Liver (tissue), 9 donors: ENCODE results near the gene KNDC1. TPM values are rescaled to one million over a fixed set of nuclear protein-coding genes. Genes with fewer than 3 reads are reported as not detected.

Source experiments
- DNase-seq: peaks from one replicate; pipeline ENCODE4 v3.0.0-alpha.2; 2017; ENCODE audit warnings: low spot score
- H3K27ac ChIP-seq, 2 donors: one replicate each; pipeline ENCODE4 v1.7.0; 2013; ENCODE audit warnings: inconsistent platforms in 2 of 2, low read length in 2 of 2, control low read depth in 1 of 2, low read depth in 1 of 2, mild to moderate bottlenecking in 1 of 2
- H3K27me3 ChIP-seq, 4 donors: one replicate each; pipeline versions ENCODE4 v1.6.1 to v1.7.0; 2013; ENCODE audit warnings: low read length in 3 of 4, inconsistent platforms in 1 of 4, mild to moderate bottlenecking in 1 of 4, moderate library complexity in 1 of 4; ENCODE audit not compliant: control insufficient read depth in 4 of 4, insufficient read depth in 4 of 4
- H3K36me3 ChIP-seq, 4 donors: one replicate each; pipeline versions ENCODE4 v1.6.1 to v1.7.0; 2013; ENCODE audit warnings: low read length in 3 of 4, mild to moderate bottlenecking in 3 of 4, low read depth in 1 of 4, moderate library complexity in 1 of 4; ENCODE audit not compliant: control insufficient read depth in 4 of 4, insufficient read depth in 3 of 4
- H3K4me1 ChIP-seq, 4 donors: one replicate each; pipeline versions ENCODE4 v1.6.1 to v1.7.0; 2013; ENCODE audit warnings: low read length in 3 of 4, mild to moderate bottlenecking in 3 of 4, moderate library complexity in 1 of 4; ENCODE audit not compliant: control insufficient read depth in 4 of 4, insufficient read depth in 4 of 4
- H3K4me3 ChIP-seq, 3 donors: one replicate each; pipeline versions ENCODE4 v1.6.1 to v1.7.0; 2013; ENCODE audit warnings: low read length in 3 of 3, control low read depth in 1 of 3, low read depth in 1 of 3, mild to moderate bottlenecking in 1 of 3
- H3K9ac ChIP-seq, 2 donors: one replicate each; pipeline ENCODE4 v1.7.0; 2013; ENCODE audit warnings: low read length in 2 of 2, mild to moderate bottlenecking in 2 of 2, moderate library complexity in 2 of 2, control low read depth in 1 of 2, low read depth in 1 of 2
- H3K9me3 ChIP-seq, 4 donors: one replicate each; pipeline versions ENCODE4 v1.6.1 to v1.7.0; 2013; ENCODE audit warnings: low read length in 3 of 4; ENCODE audit not compliant: control insufficient read depth in 4 of 4
- ATF3 ChIP-seq: IDR thresholded peaks from 2 replicates; pipeline ENCODE4 v1.6.1; 2016; ENCODE audit warnings: antibody characterized with exemption
- CTCF ChIP-seq: fragments of 150-350 bp; IDR thresholded peaks from 2 replicates; pipeline ENCODE4 v1.5.1; 2017; ENCODE audit warnings: improper control_type of control experiment, low read depth, low read length; ENCODE audit not compliant: missing input control
- EGR1 ChIP-seq, 2 donors: IDR thresholded peaks; 2 replicates each; pipeline ENCODE4 v1.6.1; 2016 to 2018; ENCODE audit warnings: antibody characterized with exemption in 2 of 2, low read depth in 2 of 2
- FOXA1 ChIP-seq: IDR thresholded peaks from 2 replicates; pipeline ENCODE4 v1.6.1; 2016; ENCODE audit warnings: antibody characterized with exemption
- FOXA2 ChIP-seq: IDR thresholded peaks from 2 replicates; pipeline ENCODE4 v1.6.1; 2016; ENCODE audit warnings: antibody characterized with exemption
- GABPA ChIP-seq, 2 donors: IDR thresholded peaks in 1 of 2; conservative IDR thresholded peaks in 1 of 2; 2 replicates each; pipeline ENCODE4 v1.6.1; 2016; ENCODE audit warnings: antibody characterized with exemption in 2 of 2, mild to moderate bottlenecking in 1 of 2, moderate library complexity in 1 of 2
- HNF4A ChIP-seq, 2 donors: conservative IDR thresholded peaks; 2 replicates each; pipeline ENCODE4 v1.6.1; 2016; ENCODE audit warnings: antibody characterized with exemption in 2 of 2, mild to moderate bottlenecking in 2 of 2
- HNF4G ChIP-seq: IDR thresholded peaks from 2 replicates; pipeline ENCODE4 v1.6.1; 2016; ENCODE audit warnings: antibody characterized with exemption
- MAX ChIP-seq: IDR thresholded peaks from 2 replicates; pipeline ENCODE4 v1.6.1; 2016; ENCODE audit warnings: antibody characterized with exemption
- NR2F2 ChIP-seq: IDR thresholded peaks from 2 replicates; pipeline ENCODE4 v1.6.1; 2016; ENCODE audit warnings: antibody characterized with exemption
- RAD21 ChIP-seq, 2 donors: IDR thresholded peaks; 2 replicates each; pipeline ENCODE4 v1.6.1; 2016; ENCODE audit warnings: antibody characterized with exemption in 2 of 2, mild to moderate bottlenecking in 2 of 2
- REST ChIP-seq: IDR thresholded peaks from 2 replicates; pipeline ENCODE4 v1.6.1; 2016; ENCODE audit warnings: antibody characterized with exemption, mild to moderate bottlenecking
- RXRA ChIP-seq, 2 donors: IDR thresholded peaks; 2 replicates each; pipeline ENCODE4 v1.6.1; 2017 to 2018; ENCODE audit warnings: antibody characterized with exemption in 2 of 2, mild to moderate bottlenecking in 1 of 2
- SP1 ChIP-seq: IDR thresholded peaks from 2 replicates; pipeline ENCODE4 v1.6.1; 2018; ENCODE audit warnings: antibody characterized with exemption, mild to moderate bottlenecking
- TAF1 ChIP-seq: conservative IDR thresholded peaks from 2 replicates; pipeline ENCODE4 v1.6.1; 2016; ENCODE audit warnings: antibody characterized with exemption, mild to moderate bottlenecking
- ZBTB33 ChIP-seq: IDR thresholded peaks from 2 replicates; pipeline ENCODE4 v1.6.1; 2016; ENCODE audit warnings: antibody characterized with exemption
- WGBS: extraction: QIAGEN DNeasy Blood & Tissue Kit; methylation state at CpG from one replicate; pipeline ENCODE4 v1.1.7; 2013; 5-methylcytosine and 5-hydroxymethylcytosine counted together
- polyA plus RNA-seq, 2 donors: library from polyadenylated mRNA; stranded (reverse) in 1 of 2; unstranded in 1 of 2; fragments of 200-250 nt in 1 of 2; fragments of >200 nt in 1 of 2; fragmentation: Nextera tagmentation in 1 of 2; extraction: Ambion mirVana in 1 of 2; gene quantifications; one replicate each; pipeline versions ENCODE4 v1.2.1 to v1.2.3, GENCODE V29; 2013 to 2015
- total RNA-seq, 2 donors: library from RNA; depleted of rRNA; stranded (reverse); fragments of >200 nt; gene quantifications; one replicate each; pipeline ENCODE4 v1.2.3, GENCODE V29; 2014
- donor health status: healthy.
- donor health status: healthy.
- donor health status: healthy.
- donor health status: healthy.
- donor health status: healthy.

Gene KNDC1
- total and polyA plus RNA-seq, 4 donors: 0.53 to 12.9 (median 4.3) TPM

DNA sequence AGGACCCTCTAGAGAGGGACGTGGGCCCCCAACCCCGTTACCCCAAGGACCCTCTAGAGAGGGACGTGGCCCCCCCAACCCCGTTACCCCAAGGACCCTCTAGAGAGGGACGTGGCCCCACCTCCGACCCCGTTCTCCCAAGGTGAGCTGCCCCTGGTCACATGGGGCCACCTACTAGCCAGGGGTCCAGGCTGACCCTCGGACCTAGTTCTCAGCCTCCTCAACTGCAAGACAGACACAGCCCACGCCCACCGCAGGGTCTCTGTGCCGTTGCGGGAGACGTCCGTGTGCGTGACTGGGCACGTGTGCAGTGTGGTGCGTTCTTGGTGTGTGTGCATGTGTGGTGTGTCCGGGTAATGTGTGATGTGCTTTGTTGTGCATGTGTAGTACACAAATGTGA, 48.4 kb downstream of the KNDC1 start:
- Histone ChIP-seq H3K36me3 (peaks cover 0 to 4% (median 0%) of the 10 kb centered on the region in 4 donors), H3K4me3 (no peak overlapping the region), H3K4me1 (no peaks in the 10 kb centered on the region), H3K9me3 (no peaks in the 10 kb centered on the region), H3K27me3 (peaks cover 0 to 2% (median 0%) of the 10 kb centered on the region in 4 donors), H3K9ac (no peak overlapping the region), H3K27ac (no peak overlapping the region)
- TF ChIP-seq CTCF: no peak
- TF ChIP-seq ATF3: no peak
- no peak for TF ChIP-seq RAD21 (IDR thresholded peaks at IDR 0.05)
- no peak for TF ChIP-seq HNF4A (conservative IDR thresholded peaks at IDR 0.05)
- no peak for TF ChIP-seq REST
- TF ChIP-seq FOXA2: no peak
- no peak for TF ChIP-seq ZBTB33
- 91% methylated on average over 18 of the region's 18 CpGs for WGBS
- DNase-seq: no peak

DNA sequence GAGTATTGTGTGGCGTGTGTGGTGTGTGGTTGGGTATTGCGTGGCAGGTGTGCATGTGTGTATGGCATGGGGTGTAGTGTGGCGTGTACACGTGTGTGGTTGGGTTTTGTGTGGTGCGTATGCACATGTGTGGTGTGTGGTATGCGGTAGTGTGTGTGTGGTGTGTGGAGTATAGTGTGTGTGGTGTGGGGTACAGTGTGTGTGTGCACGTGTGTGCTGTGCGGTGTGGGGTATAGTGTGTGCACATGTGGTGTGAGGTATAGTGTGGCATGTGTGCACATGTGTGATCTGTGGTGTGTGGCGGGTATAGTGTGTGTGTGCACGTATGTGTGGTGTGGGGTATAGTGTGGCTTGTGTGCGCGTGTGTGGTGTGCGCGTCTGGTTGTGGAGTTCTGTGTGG, 49.1 kb downstream of the KNDC1 start:
- H3K9me3 ChIP-seq: no peaks in the 10 kb centered on the region
- H3K36me3 ChIP-seq: peaks cover 0 to under 1% (median 0%) of the 10 kb centered on the region in 4 donors
- H3K4me1 ChIP-seq: no peaks in the 10 kb centered on the region
- H3K9ac ChIP-seq: no peak overlapping the region
- H3K4me3 ChIP-seq: no peak overlapping the region
- no peak for DNase-seq
- WGBS: 97% methylated on average over 14 of the region's 14 CpGs
- H3K27ac ChIP-seq: no peak overlapping the region
- H3K27me3 ChIP-seq: peaks cover 0 to 2% (median 0%) of the 10 kb centered on the region in 4 donors
- TF ChIP-seq FOXA2 (no peak), HNF4G (no peak), RAD21 (IDR thresholded peaks at IDR 0.05) (no peak), TAF1 (no peak), RXRA (IDR thresholded peaks at IDR 0.05) (no peak), ATF3 (no peak), SP1 (no peak), ZBTB33 (no peak), NR2F2 (no peak), MAX (no peak), REST (no peak), EGR1 (IDR thresholded peaks at IDR 0.05; ENCODE audit: low read depth in 2 of 2) (no peak), HNF4A (conservative IDR thresholded peaks at IDR 0.05) (no peak), FOXA1 (no peak), GABPA (IDR thresholded peaks at IDR 0.05 in 1 of 2, conservative IDR thresholded peaks at IDR 0.05 in 1 of 2) (no peak)
